NT2/D1 (cell line): ENCODE results near the gene GINS3.

Source experiments
- YY1 ChIP-seq: IDR thresholded peaks from 2 replicates; pipeline ENCODE4 v1.6.1; 2011; ENCODE audit not compliant: insufficient read length, insufficient read depth
- ZNF274 ChIP-seq: IDR thresholded peaks from 2 replicates; pipeline ENCODE4 v1.6.1; 2011; ENCODE audit warnings: mild to moderate bottlenecking, low read depth, low read length

GRCh38 chr16:58418601-58419000 lies 26.3 kb downstream of the GINS3 start:
- TF ChIP-seq YY1 (no peak), ZNF274 (no peak)
